Nephron (organoid): Measurements from ENCODE around the gene ULK3.

ENCODE experiments used
- H3K27ac Mint-ChIP-seq, 3 experiments: 2 replicates each; pipeline ENCODE4 v1.8.0; 2020; ENCODE audit warnings: mixed read lengths in 3 of 3, mild to moderate bottlenecking in 2 of 3, moderate library complexity in 1 of 3
- H3K27me3 Mint-ChIP-seq: 2 replicates; pipeline ENCODE4 v1.8.0; 2021; ENCODE audit warnings: low read depth, mild to moderate bottlenecking, moderate library complexity, mixed read lengths
- H3K36me3 Mint-ChIP-seq: 2 replicates; pipeline ENCODE4 v1.8.0; 2020; ENCODE audit warnings: low read depth, mixed read lengths
- H3K4me1 Mint-ChIP-seq: 2 replicates; pipeline ENCODE4 v1.8.0; 2020; ENCODE audit warnings: mixed read lengths
- H3K4me3 Mint-ChIP-seq, 3 experiments: 2 replicates each; pipeline ENCODE4 v1.8.0; 2020; ENCODE audit warnings: mild to moderate bottlenecking in 3 of 3, mixed read lengths in 3 of 3, moderate library complexity in 2 of 3
- H3K9me3 Mint-ChIP-seq: 2 replicates; pipeline ENCODE4 v1.8.0; 2020; ENCODE audit warnings: mixed read lengths
- TF ChIP-seq, protein P1 (sequence below), 3 experiments: fragments of 200-600 bp; sonication (generic); IDR thresholded peaks; one replicate each; pipeline ENCODE4 v1.5.0; 2021; ENCODE audit warnings: antibody characterized with exemption in 3 of 3; ENCODE audit not compliant: unreplicated experiment in 3 of 3

Gene ULK3

DNA sequence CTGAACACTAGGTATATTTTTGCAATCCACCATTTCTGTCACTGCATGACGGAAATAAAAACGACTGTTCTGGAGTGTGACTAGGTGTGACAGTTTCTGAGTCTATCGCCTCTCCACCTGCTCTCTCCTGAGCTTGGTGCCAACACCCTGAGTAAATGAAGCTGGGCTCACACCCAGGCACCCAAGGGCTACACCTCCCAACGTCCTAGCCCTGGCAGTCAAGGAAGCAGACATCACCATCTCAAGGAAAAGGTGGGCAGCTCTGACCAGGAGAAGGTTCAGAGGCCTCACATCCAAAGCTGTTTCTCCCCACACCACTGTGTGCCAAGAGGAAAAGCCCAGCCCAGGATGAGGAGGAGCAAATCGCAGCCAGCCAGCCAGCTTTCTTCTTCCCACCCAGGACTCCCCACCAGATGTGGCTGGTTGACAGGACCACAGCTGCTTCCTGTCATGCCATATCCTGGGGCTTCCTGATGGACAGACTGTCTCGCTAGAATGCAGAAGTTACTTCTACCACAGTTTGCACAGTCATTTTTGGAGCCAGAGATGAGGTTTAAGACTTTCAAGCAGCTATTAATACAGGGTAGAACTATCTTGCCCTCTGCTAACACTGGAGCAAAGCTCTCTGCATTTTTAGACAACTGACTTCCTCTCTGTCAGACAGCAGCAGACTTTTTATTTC is 26.9 kb upstream of the ULK3 start:
- Mint-ChIP-seq H3K4me3 (peak overlapping the region; percentile 70 to 82 (median 81)), H3K36me3 (peaks cover 26% of the 10 kb centered on the region), H3K9me3 (no peaks in the 10 kb centered on the region), H3K27ac (peak overlapping the region; percentile 58 to 86 (median 71)), H3K27me3 (no peaks in the 10 kb centered on the region), H3K4me1 (peaks cover 55% of the 10 kb centered on the region)
- TF ChIP-seq, protein P1, sequence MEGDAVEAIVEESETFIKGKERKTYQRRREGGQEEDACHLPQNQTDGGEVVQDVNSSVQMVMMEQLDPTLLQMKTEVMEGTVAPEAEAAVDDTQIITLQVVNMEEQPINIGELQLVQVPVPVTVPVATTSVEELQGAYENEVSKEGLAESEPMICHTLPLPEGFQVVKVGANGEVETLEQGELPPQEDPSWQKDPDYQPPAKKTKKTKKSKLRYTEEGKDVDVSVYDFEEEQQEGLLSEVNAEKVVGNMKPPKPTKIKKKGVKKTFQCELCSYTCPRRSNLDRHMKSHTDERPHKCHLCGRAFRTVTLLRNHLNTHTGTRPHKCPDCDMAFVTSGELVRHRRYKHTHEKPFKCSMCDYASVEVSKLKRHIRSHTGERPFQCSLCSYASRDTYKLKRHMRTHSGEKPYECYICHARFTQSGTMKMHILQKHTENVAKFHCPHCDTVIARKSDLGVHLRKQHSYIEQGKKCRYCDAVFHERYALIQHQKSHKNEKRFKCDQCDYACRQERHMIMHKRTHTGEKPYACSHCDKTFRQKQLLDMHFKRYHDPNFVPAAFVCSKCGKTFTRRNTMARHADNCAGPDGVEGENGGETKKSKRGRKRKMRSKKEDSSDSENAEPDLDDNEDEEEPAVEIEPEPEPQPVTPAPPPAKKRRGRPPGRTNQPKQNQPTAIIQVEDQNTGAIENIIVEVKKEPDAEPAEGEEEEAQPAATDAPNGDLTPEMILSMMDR (IDR thresholded peaks at IDR 0.05; ENCODE audit: unreplicated experiment in 3 of 3): no peak

DNA sequence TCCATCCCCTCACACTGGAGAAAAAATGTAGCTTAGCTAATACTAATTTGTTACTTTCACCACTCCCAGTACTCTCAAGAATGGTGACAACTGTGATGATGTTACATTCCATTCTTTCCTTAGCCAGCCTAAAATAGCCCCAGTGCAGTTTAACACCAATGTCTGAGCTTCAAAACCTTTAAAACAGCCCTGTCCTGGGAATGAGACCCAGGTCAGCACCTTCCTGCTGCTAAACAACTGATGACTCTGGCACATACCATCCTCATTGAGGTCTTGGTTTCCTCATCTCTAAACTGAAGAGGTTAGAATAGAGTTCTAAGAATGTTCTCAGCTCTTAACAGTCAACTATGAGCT is 26.4 kb upstream of the ULK3 start:
- no peaks in the 10 kb centered on the region for H3K9me3 Mint-ChIP-seq
- peak overlapping the region; percentile 58 to 86 (median 71) for H3K27ac Mint-ChIP-seq
- TF ChIP-seq, protein P1 (IDR thresholded peaks at IDR 0.05; ENCODE audit: unreplicated experiment in 3 of 3): no peak
- peaks cover 28% of the 10 kb centered on the region for H3K36me3 Mint-ChIP-seq
- peak overlapping the region in 2 of 3 experiments; percentile 81 to 82 for H3K4me3 Mint-ChIP-seq
- no peaks in the 10 kb centered on the region for H3K27me3 Mint-ChIP-seq
- peaks cover 58% of the 10 kb centered on the region for H3K4me1 Mint-ChIP-seq

DNA sequence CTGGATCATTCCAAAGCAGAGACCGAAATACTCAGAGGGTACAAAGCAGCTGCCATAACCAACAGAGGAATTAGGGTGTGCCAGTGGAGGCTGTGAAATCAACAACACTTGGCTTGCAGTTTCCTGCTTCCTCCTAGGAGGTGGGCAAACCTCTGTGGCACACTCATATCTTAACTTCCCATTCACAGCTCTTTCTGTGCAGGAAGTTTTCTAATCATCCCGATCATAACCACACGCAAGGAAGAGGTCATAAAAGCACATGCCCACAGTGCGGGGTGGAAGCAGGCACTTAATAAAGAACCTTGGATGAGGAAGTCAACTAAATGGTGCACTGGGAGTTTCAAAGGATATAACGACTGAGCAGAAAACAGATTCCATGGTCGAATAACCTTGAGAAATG is 25.1 kb upstream of the ULK3 start:
- H3K36me3 Mint-ChIP-seq: peaks cover 34% of the 10 kb centered on the region
- TF ChIP-seq, protein P1 (IDR thresholded peaks at IDR 0.05; ENCODE audit: unreplicated experiment in 3 of 3): no peak
- H3K4me1 Mint-ChIP-seq: peaks cover 65% of the 10 kb centered on the region
- H3K27me3 Mint-ChIP-seq: no peaks in the 10 kb centered on the region
- no peaks in the 10 kb centered on the region for H3K9me3 Mint-ChIP-seq
- H3K4me3 Mint-ChIP-seq: peak overlapping the region in 2 of 3 experiments; percentile 43 to 58
- H3K27ac Mint-ChIP-seq: peak overlapping the region; percentile 73 to 87 (median 83)

DNA sequence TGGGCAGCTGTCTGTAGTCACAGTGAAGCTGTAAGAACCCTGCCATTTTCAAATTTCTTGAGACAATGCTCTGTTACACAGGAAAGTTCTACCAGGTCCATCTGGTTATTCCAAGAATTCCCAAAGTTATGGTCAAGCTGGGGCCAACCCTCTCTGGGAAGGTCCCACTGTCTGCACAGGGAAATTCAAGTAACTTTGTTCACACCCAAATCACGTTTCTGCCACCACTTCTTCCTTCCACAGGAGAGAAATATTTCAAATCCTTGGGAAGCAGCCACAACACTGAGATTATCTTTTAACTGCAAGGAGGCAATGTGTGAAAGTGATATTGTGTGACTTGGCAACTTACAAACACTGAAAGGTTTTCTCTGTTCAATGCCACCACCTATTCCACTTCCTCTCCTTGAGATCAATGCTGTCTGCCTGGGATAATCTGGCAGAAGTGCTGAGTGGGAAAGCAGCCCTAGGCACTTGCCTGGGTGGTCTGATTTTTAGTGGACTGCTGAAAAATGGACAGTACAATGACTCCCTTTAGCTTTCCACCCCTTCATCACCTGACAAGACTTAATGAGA is 24.6 kb upstream of the ULK3 start:
- Mint-ChIP-seq H3K27me3 (no peaks in the 10 kb centered on the region), H3K27ac (peak overlapping the region; percentile 73 to 87 (median 83)), H3K9me3 (no peaks in the 10 kb centered on the region), H3K36me3 (peaks cover 31% of the 10 kb centered on the region), H3K4me3 (peak overlapping the region in 2 of 3 experiments; percentile 43 to 58), H3K4me1 (peaks cover 60% of the 10 kb centered on the region)
- TF ChIP-seq, protein P1 (IDR thresholded peaks at IDR 0.05; ENCODE audit: unreplicated experiment in 3 of 3): no peak

DNA sequence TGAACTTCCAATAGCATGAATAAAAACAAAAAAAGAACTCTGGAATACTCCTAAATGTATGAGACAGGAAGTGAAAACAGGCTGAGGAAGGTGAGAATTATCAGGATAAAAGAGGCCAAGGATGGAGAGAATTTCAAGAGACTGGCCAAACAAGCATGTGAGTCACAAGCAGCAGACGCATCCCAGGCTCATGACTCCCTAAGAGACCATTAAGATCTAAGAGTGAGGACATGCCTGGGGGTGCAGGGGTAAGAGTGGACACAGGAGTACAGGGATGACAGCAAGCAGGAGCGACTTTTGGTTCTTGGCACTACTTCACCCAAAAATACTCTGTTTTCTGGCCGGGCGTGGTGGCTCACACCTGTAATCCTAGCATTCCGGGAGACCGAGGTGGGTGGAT is 23.1 kb upstream of the ULK3 start:
- no peaks in the 10 kb centered on the region for H3K9me3 Mint-ChIP-seq
- H3K27ac Mint-ChIP-seq: peak overlapping the region; percentile 68 to 72 (median 70)
- H3K27me3 Mint-ChIP-seq: no peaks in the 10 kb centered on the region
- TF ChIP-seq, protein P1 (IDR thresholded peaks at IDR 0.05; ENCODE audit: unreplicated experiment in 3 of 3): no peak
- H3K4me3 Mint-ChIP-seq: no peak overlapping the region
- H3K36me3 Mint-ChIP-seq: peaks cover 29% of the 10 kb centered on the region
- peaks cover 56% of the 10 kb centered on the region for H3K4me1 Mint-ChIP-seq

DNA sequence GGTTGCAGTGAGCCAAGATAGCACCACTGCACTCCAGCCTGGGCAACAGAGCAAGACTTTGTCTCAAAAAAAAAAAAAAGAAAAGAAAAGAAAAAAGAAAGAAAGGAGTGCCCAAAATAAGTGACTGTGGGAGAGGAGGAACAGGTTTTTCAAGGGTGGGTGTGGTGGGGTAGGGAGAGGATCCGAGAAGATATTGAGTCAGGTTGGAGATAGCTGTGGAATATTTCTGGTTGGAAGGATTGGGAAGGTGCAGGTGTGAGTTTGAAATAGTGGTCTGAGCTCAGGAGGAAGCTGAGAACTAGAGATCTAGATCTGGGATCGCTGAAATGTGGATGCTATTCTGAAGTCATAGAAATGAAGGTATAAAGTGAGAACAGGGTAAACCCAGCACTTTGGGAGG is 22.4 kb upstream of the ULK3 start:
- no peaks in the 10 kb centered on the region for H3K27me3 Mint-ChIP-seq
- peaks cover 29% of the 10 kb centered on the region for H3K36me3 Mint-ChIP-seq
- TF ChIP-seq, protein P1 (IDR thresholded peaks at IDR 0.05; ENCODE audit: unreplicated experiment in 3 of 3): no peak
- peak overlapping the region in 2 of 3 experiments; percentile 68 to 72 for H3K27ac Mint-ChIP-seq
- no peaks in the 10 kb centered on the region for H3K9me3 Mint-ChIP-seq
- H3K4me3 Mint-ChIP-seq: no peak overlapping the region
- peaks cover 48% of the 10 kb centered on the region for H3K4me1 Mint-ChIP-seq
